Osteocyte (in vitro differentiated cells): ENCODE results near the gene SLK. TPM values are rescaled to one million over a fixed set of nuclear protein-coding genes. Genes with fewer than 3 reads are reported as not detected.

Source experiments
- DNase-seq: peaks from one replicate; pipeline ENCODE4 v3.0.0; 2021; ENCODE audit warnings: mixed read lengths; ENCODE audit not compliant: unreplicated experiment; ENCODE audit errors: extremely low spot score
- H3K27ac Mint-ChIP-seq: one replicate; pipeline ENCODE4 v1.8.0; 2021; ENCODE audit warnings: mild to moderate bottlenecking, mixed read lengths; ENCODE audit not compliant: unreplicated experiment
- H3K27me3 Mint-ChIP-seq: one replicate; pipeline ENCODE4 v1.8.0; 2021; ENCODE audit warnings: mixed read lengths; ENCODE audit not compliant: unreplicated experiment
- H3K36me3 Mint-ChIP-seq: one replicate; pipeline ENCODE4 v1.8.0; 2021; ENCODE audit warnings: mixed read lengths; ENCODE audit not compliant: unreplicated experiment
- H3K4me1 Mint-ChIP-seq: one replicate; pipeline ENCODE4 v1.8.0; 2021; ENCODE audit warnings: mixed read lengths; ENCODE audit not compliant: unreplicated experiment
- H3K4me3 Mint-ChIP-seq: one replicate; pipeline ENCODE4 v1.8.0; 2021; ENCODE audit warnings: mild to moderate bottlenecking, moderate library complexity, mixed read lengths; ENCODE audit not compliant: unreplicated experiment
- H3K9me3 Mint-ChIP-seq: one replicate; pipeline ENCODE4 v1.8.0; 2021; ENCODE audit warnings: mixed read lengths; ENCODE audit not compliant: unreplicated experiment
- microRNA-seq: library from miRNA; unstranded; fragments of <30 nt; microRNA quantifications from one replicate; pipeline ENCODE4 v1.1.0, GENCODE V29; 2020; ENCODE audit not compliant: unreplicated experiment
- total RNA-seq: library from RNA; stranded (reverse); gene quantifications from 2 replicates; pipeline ENCODE4 v1.2.1, GENCODE V29; 2021
- TF ChIP-seq, protein P1 (sequence below): fragments of 200-600 bp; sonication (generic); IDR thresholded peaks from 2 replicates; pipeline ENCODE4 v1.5.0; 2021; ENCODE audit warnings: antibody characterized with exemption, mild to moderate bottlenecking, moderate library complexity

SLK gene
- total RNA-seq, 1 donor from 2014 or later = 41.3 TPM

DNA sequence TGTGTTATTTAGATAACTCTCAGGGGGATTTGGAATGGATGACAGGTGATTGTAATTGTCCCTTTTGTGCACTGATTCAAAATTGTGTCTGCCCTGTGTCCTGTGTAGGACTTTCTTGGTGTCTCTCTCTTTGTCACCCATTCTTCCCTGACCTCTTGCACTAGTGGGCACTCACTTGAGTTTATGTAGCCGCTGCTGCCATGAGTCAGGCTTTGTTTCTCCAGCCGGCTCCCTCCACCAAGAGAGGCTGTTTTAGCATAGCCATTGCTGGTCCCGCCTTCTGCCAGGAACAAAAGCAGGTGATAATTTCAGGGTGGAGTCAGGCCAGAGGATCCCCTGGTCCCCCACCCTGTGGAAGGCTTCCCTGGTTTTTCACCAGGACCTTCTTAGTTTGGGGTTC, 110.3 kb downstream of the SLK start:
- Mint-ChIP-seq H3K4me3 (no peak overlapping the region), H3K27me3 (peaks cover 6% of the 10 kb centered on the region), H3K9me3 (no peaks in the 10 kb centered on the region), H3K4me1 (no peaks in the 10 kb centered on the region), H3K36me3 (no peaks in the 10 kb centered on the region), H3K27ac (no peak overlapping the region)
- TF ChIP-seq, protein P1, sequence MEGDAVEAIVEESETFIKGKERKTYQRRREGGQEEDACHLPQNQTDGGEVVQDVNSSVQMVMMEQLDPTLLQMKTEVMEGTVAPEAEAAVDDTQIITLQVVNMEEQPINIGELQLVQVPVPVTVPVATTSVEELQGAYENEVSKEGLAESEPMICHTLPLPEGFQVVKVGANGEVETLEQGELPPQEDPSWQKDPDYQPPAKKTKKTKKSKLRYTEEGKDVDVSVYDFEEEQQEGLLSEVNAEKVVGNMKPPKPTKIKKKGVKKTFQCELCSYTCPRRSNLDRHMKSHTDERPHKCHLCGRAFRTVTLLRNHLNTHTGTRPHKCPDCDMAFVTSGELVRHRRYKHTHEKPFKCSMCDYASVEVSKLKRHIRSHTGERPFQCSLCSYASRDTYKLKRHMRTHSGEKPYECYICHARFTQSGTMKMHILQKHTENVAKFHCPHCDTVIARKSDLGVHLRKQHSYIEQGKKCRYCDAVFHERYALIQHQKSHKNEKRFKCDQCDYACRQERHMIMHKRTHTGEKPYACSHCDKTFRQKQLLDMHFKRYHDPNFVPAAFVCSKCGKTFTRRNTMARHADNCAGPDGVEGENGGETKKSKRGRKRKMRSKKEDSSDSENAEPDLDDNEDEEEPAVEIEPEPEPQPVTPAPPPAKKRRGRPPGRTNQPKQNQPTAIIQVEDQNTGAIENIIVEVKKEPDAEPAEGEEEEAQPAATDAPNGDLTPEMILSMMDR = no peak
- DNase-seq = no peak

DNA sequence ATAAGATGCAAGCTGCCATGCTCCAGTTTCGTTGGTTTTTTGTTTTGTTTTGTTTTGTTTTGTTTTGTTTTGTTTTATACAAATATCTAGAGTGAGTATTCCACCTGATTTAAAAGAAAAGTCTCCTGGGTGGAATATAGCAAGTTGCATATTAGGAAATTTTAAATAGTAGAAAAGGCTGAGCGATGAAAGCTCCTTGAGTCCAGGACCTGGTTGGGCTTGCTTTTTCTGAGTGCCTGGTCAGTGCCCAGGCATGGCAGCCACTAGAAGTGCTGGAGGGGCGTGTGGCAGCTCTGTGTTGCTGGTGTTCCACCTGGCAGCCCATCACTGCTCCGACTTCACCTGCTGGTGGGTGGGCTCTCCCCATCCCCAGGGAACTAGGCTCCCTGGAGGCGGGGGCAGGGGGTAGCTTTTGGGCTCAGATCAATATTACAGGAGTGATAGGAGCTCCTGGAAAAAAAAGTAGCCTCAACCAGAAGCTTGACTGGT, 110.8 kb downstream of the SLK start:
- TF ChIP-seq, protein P1 = no peak
- H3K27ac Mint-ChIP-seq = no peak overlapping the region

More for the DNA sequence above, 110.8 kb downstream of the SLK start:
- H3K9me3 Mint-ChIP-seq = no peaks in the 10 kb centered on the region
- H3K4me3 Mint-ChIP-seq = no peak overlapping the region
- DNase-seq = no peak
- H3K4me1 Mint-ChIP-seq = no peaks in the 10 kb centered on the region
- H3K36me3 Mint-ChIP-seq = no peaks in the 10 kb centered on the region
- H3K27me3 Mint-ChIP-seq = peaks cover 6% of the 10 kb centered on the region

Small RNA genes within 50 kb of the gene (microRNA-seq; reads per million reads assigned to microRNA genes)
- not detected for gene MIR936

Other genes with a start within 250 kb of the SLK start
- 43.0 and 46.6 TPM in 2 replicates for gene SH3PXD2A, start 111.6 kb upstream of the SLK start, total RNA-seq
- gene STN1, start 49.0 kb upstream of the SLK start, total RNA-seq = 21.5 and 21.8 TPM in 2 replicates
- gene COL17A1, start 118.7 kb downstream of the SLK start, total RNA-seq = not detected in 2 replicates
- 7.0 and 7.9 TPM in 2 replicates for gene SFR1, start 155.0 kb downstream of the SLK start, total RNA-seq